HCT116 (cell line): ENCODE data around the gene CLEC3B. TPM values are rescaled to one million over a fixed set of nuclear protein-coding genes. Genes with fewer than 3 reads are reported as not detected.

ENCODE experiments used
- ATAC-seq: fragments of 200-7000 bp; cut with Tn5 transposase; 2 replicates; pipeline ENCODE4 v1.9.1; 2020; ENCODE audit warnings: mild to moderate bottlenecking, moderate library complexity
- BruUV-seq: library from RNA; stranded (reverse); fragments of 400-500 nt; replicated peaks from 2 replicates; lab custom pipeline; 2021; lab: Mats Ljungman, UMichigan
- CTCF ChIA-PET: fragments of 300-600 bp; sonication (Branson Sonifier 250); formaldehyde crosslinking; loops from one replicate; lab custom pipeline; 2021; ENCODE audit warnings: antibody characterized with exemption; lab: Charles Lee
- POLR2A ChIA-PET: fragments of 300-600, 350-600 bp; sonication (Branson Sonifier 250); formaldehyde crosslinking; loops from one replicate; lab custom pipeline; 2021; ENCODE audit warnings: antibody characterized with exemption; lab: Charles Lee
- RAD21 ChIA-PET, 2 experiments: fragments of 300-600 bp; sonication (Branson Sonifier 250); formaldehyde crosslinking; loops; one replicate each; lab custom pipeline; 2023; ENCODE audit warnings: low total read pairs in 2 of 2; ENCODE audit not compliant: uncharacterized antibody in 2 of 2, unreplicated experiment in 2 of 2, low non-redundant PET in 1 of 2; lab: Charles Lee
- DNase-seq: peaks from one replicate; pipeline ENCODE4 v3.0.0-alpha.2; 2010; ENCODE audit warnings: low read depth, low spot score
- H2AFZ ChIP-seq: fragments of 200-600 bp; shearing (Covaris generic), sonication (generic); 2 replicates; pipeline ENCODE4 v1.6.1; 2017; ENCODE audit warnings: low read depth, mixed run types, mixed read lengths, antibody characterized with exemption, low read length; ENCODE audit not compliant: poor library complexity, severe bottlenecking
- H3K27ac ChIP-seq: 2 replicates; pipeline ENCODE4 v1.5.1; 2012; ENCODE audit warnings: low read depth, low read length
- H3K27me3 ChIP-seq: fragments of 200-600 bp; sonication (generic); 2 replicates; pipeline ENCODE4 v1.6.1; 2016; ENCODE audit warnings: mixed run types, low read length, mixed read lengths; ENCODE audit not compliant: insufficient read depth
- H3K36me3 ChIP-seq, 2 experiments: fragments of 200-500 bp in 1 of 2; fragments of 200-600 bp in 1 of 2; sonication (Bioruptor generic) in 1 of 2; sonication (generic) in 1 of 2; 2 replicates each; pipeline versions ENCODE4 v1.5.1 to v1.6.1; 2014 to 2016; ENCODE audit warnings: low read length in 2 of 2, inconsistent platforms in 1 of 2, mixed read lengths in 1 of 2, mixed run types in 1 of 2; ENCODE audit not compliant: insufficient read depth in 2 of 2, control insufficient read depth in 1 of 2
- H3K4me1 ChIP-seq, 2 experiments: fragments of 200-600 bp in 1 of 2; sonication (generic) in 1 of 2; 2 replicates each; pipeline versions ENCODE4 v1.5.1 to v1.6.1; 2012 to 2017; ENCODE audit warnings: low read length in 2 of 2, inconsistent platforms in 1 of 2, mild to moderate bottlenecking in 1 of 2, mixed read lengths in 1 of 2, mixed run types in 1 of 2, moderate library complexity in 1 of 2; ENCODE audit not compliant: insufficient read depth in 2 of 2, control insufficient read depth in 1 of 2
- H3K4me2 ChIP-seq: fragments of 200-600 bp; sonication (generic); 2 replicates; pipeline ENCODE4 v1.6.1; 2017; ENCODE audit warnings: mixed run types, low read length, mixed read lengths
- H3K4me3 ChIP-seq, 2 experiments: fragments of 200-600 bp in 1 of 2; sonication (generic) in 1 of 2; replicated peaks in 1 of 2; 2 replicates each; pipeline ENCODE4 v1.5.1; 2011 to 2016; ENCODE audit warnings: low read length in 2 of 2, control low read depth in 1 of 2, low read depth in 1 of 2, mild to moderate bottlenecking in 1 of 2, mixed read lengths in 1 of 2, mixed run types in 1 of 2
- H3K79me2 ChIP-seq: fragments of 200-600 bp; sonication (generic); 2 replicates; pipeline ENCODE4 v1.6.1; 2017; ENCODE audit warnings: mild to moderate bottlenecking, mixed run types, low read length, moderate library complexity, mixed read lengths; ENCODE audit not compliant: insufficient read depth
- H3K9ac ChIP-seq: fragments of 200-600 bp; sonication (generic); 2 replicates; pipeline ENCODE4 v1.6.1; 2016; ENCODE audit warnings: low read length, mixed read lengths
- H3K9me2 ChIP-seq: fragments of 200-600 bp; sonication (generic), shearing (Covaris generic); 2 replicates; pipeline ENCODE4 v1.6.1; 2017; ENCODE audit warnings: mixed run types, mild to moderate bottlenecking, moderate library complexity; ENCODE audit not compliant: insufficient read depth
- H3K9me3 ChIP-seq, 2 experiments: fragments of 200-500 bp in 1 of 2; fragments of 200-600 bp in 1 of 2; sonication (Bioruptor generic) in 1 of 2; sonication (generic) in 1 of 2; 2 replicates each; pipeline ENCODE4 v1.6.1; 2014 to 2017; ENCODE audit warnings: low read length in 2 of 2, mixed read lengths in 2 of 2, inconsistent platforms in 1 of 2, low read depth in 1 of 2, mild to moderate bottlenecking in 1 of 2, mixed run types in 1 of 2, moderate library complexity in 1 of 2; ENCODE audit not compliant: control insufficient read depth in 1 of 2, insufficient read depth in 1 of 2
- H4K20me1 ChIP-seq: fragments of 200-600 bp; sonication (generic), shearing (Covaris generic); 2 replicates; pipeline ENCODE4 v1.6.1; 2017; ENCODE audit warnings: mixed run types, mild to moderate bottlenecking, moderate library complexity; ENCODE audit not compliant: insufficient read depth
- EZH2 ChIP-seq: fragments of 200-600 bp; sonication (generic); IDR thresholded peaks from 2 replicates; pipeline ENCODE4 v1.6.1; 2017; ENCODE audit warnings: antibody characterized with exemption, mixed run types
- FOSL1 ChIP-seq: IDR thresholded peaks from 2 replicates; pipeline ENCODE4 v1.6.1; 2012; ENCODE audit warnings: low read depth
- JUND ChIP-seq: IDR thresholded peaks from 2 replicates; pipeline ENCODE4 v1.6.1; 2012
- SIN3A ChIP-seq: IDR thresholded peaks from 2 replicates; pipeline ENCODE4 v1.6.1; 2012; ENCODE audit warnings: low read depth
- SP1 ChIP-seq: IDR thresholded peaks from 2 replicates; pipeline ENCODE4 v1.6.1; 2012; ENCODE audit warnings: low read depth
- intact Hi-C: fragments of 100-400 bp; cut with micrococcal nuclease; formaldehyde crosslinking; loops from 2 replicates; pipeline ENCODE4 v1.10.0; 2022
- total RNA-seq: library from RNA; stranded (reverse); gene quantifications from one replicate; pipeline ENCODE4 v1.2.1, GENCODE V29; 2021; ENCODE audit not compliant: unreplicated experiment
- TF ChIP-seq, protein P1 (sequence below): IDR thresholded peaks from 2 replicates; pipeline ENCODE4 v1.6.1; 2011; ENCODE audit warnings: mild to moderate bottlenecking, low read length, moderate library complexity; ENCODE audit not compliant: insufficient replicate concordance; ENCODE audit errors: extremely low read depth

CLEC3B gene
- total RNA-seq, 1 experiment from 2014 or later: 0.57 TPM

GRCh38 chr3:44993471-44994205, 32.5 kb upstream of the CLEC3B start:
- ATAC-seq: peak; percentile 59
- H3K36me3 ChIP-seq: peaks cover 13 to 49% of the 10 kb centered on the region in 2 experiments; a peak in 3 of 4 replicates

More at GRCh38 chr3:44993471-44994205, 32.5 kb upstream of the CLEC3B start:
- Histone ChIP-seq H3K9ac (no peak overlapping the region), H3K4me2 (peak overlapping the region; percentile 41), H3K4me1 (peaks cover 26 to 30% of the 10 kb centered on the region in 2 experiments), H3K27ac (peak overlapping the region; percentile 37), H3K27me3 (no peaks in the 10 kb centered on the region), H3K4me3 (no peak overlapping the region), H3K9me3 (no peaks in the 10 kb centered on the region), H3K79me2 (peaks cover 73% of the 10 kb centered on the region)
- ChIA-PET POLR2A (no interaction called here), CTCF (interaction anchor here (0.8 to 1.2 kb wide), 4 partner anchors 9 to 703 kb away, joined by 3 to 6 read pairs (median 3); no protein-coding TSS in a partner anchor)
- TF ChIP-seq JUND: peak; percentile 35; the same call in 1 of the 2 replicates
- no peak for TF ChIP-seq EZH2
- TF ChIP-seq, protein P1, sequence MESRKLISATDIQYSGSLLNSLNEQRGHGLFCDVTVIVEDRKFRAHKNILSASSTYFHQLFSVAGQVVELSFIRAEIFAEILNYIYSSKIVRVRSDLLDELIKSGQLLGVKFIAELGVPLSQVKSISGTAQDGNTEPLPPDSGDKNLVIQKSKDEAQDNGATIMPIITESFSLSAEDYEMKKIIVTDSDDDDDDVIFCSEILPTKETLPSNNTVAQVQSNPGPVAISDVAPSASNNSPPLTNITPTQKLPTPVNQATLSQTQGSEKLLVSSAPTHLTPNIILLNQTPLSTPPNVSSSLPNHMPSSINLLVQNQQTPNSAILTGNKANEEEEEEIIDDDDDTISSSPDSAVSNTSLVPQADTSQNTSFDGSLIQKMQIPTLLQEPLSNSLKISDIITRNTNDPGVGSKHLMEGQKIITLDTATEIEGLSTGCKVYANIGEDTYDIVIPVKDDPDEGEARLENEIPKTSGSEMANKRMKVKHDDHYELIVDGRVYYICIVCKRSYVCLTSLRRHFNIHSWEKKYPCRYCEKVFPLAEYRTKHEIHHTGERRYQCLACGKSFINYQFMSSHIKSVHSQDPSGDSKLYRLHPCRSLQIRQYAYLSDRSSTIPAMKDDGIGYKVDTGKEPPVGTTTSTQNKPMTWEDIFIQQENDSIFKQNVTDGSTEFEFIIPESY: no peak
- 0 out of 2 replicates have a peak, but pooled peaks have one; percentile 25 for TF ChIP-seq FOSL1
- no peak for TF ChIP-seq SIN3A
- TF ChIP-seq SP1: no peak
- TF ChIP-seq, all 23 proteins: peak for 2
- no peaks in the 10 kb centered on the region; the same call in 1 of the 2 replicates for H4K20me1 ChIP-seq
- intact Hi-C loops: loop anchor here (10.0 kb wide), 1 partner anchor 459 kb away; no protein-coding TSS in a partner anchor
- H3K9me2 ChIP-seq: no peaks in the 10 kb centered on the region
- RAD21 ChIA-PET: no interaction called here
- H2AFZ ChIP-seq: no peak overlapping the region
- DNase-seq: no peak
- no TSS peak for BruUV-seq
